Endothelial cell of umbilical vein (primary cell): Measurements from ENCODE around the gene FILIP1. TPM values are rescaled to one million over a fixed set of nuclear protein-coding genes. Genes with fewer than 3 reads are reported as not detected.

Source experiments
- BruUV-seq: library from RNA; stranded (reverse); fragments of 400-500 nt; replicated peaks from 2 replicates; lab custom pipeline; 2021; lab: Mats Ljungman, UMichigan
- CTCF ChIA-PET: fragments of 300-600, 350-600 bp; sonication (Branson Sonifier 250); formaldehyde crosslinking; loops from one replicate; lab custom pipeline; 2021; ENCODE audit warnings: antibody characterized with exemption, inconsistent platforms; lab: Charles Lee
- POLR2A ChIA-PET: fragments of 300-600, 350-600 bp; sonication (Branson Sonifier 250); formaldehyde crosslinking; loops from one replicate; lab custom pipeline; 2021; ENCODE audit warnings: antibody characterized with exemption, inconsistent platforms; lab: Charles Lee
- DNase-seq: peaks from one replicate; pipeline ENCODE4 v3.0.0-alpha.2; 2011; ENCODE audit warnings: low read depth, low spot score
- FAIRE-seq: peaks from 2 replicates; lab custom pipeline; 2011; peaks lifted over from hg19 to GRCh38; lab: Jason Lieb, UNC
- H2AFZ ChIP-seq: 2 replicates; pipeline ENCODE4 v1.6.0; 2012; ENCODE audit warnings: low read depth, low read length, control low read depth, inconsistent platforms
- H3K27ac ChIP-seq: 2 replicates; pipeline ENCODE4 v1.5.1; 2011; ENCODE audit warnings: low read depth, mild to moderate bottlenecking, control low read depth, low read length, moderate library complexity; ENCODE audit not compliant: insufficient read depth
- H3K27me3 ChIP-seq, 2 experiments: 2 replicates each; pipeline versions ENCODE4 v1.6.0 to v1.6.1; 2011; ENCODE audit warnings: low read length in 2 of 2, mixed read lengths in 1 of 2; ENCODE audit not compliant: control insufficient read depth in 2 of 2, insufficient read depth in 2 of 2
- H3K36me3 ChIP-seq, 2 experiments: 2 replicates in 1 of 2; 3 replicates in 1 of 2; pipeline ENCODE4 v1.5.1; 2011; ENCODE audit warnings: low read length in 2 of 2, mild to moderate bottlenecking in 1 of 2, moderate library complexity in 1 of 2; ENCODE audit not compliant: control insufficient read depth in 2 of 2, insufficient read depth in 2 of 2; ENCODE audit errors: extremely low read depth in 1 of 2
- H3K4me1 ChIP-seq: 3 replicates; pipeline ENCODE4 v1.5.1; 2011; ENCODE audit warnings: mild to moderate bottlenecking, low read length; ENCODE audit not compliant: control insufficient read depth, insufficient read depth; ENCODE audit errors: extremely low read depth
- H3K4me2 ChIP-seq: 2 replicates; pipeline ENCODE4 v1.6.1; 2011; ENCODE audit warnings: low read length, control low read depth, mixed read lengths; ENCODE audit not compliant: insufficient read depth
- H3K4me3 ChIP-seq, 3 experiments: fragments of 200-600 bp in 1 of 3; sonication (generic), shearing (Covaris generic) in 1 of 3; replicated peaks in 1 of 3; 2 replicates each; pipeline ENCODE4 v1.5.1; 2011 to 2016; ENCODE audit warnings: control low read depth in 3 of 3, low read length in 3 of 3, mild to moderate bottlenecking in 2 of 3, inconsistent platforms in 1 of 3, low read depth in 1 of 3, moderate library complexity in 1 of 3; ENCODE audit not compliant: insufficient read depth in 1 of 3
- H3K79me2 ChIP-seq: 2 replicates; pipeline ENCODE4 v1.6.0; 2012; ENCODE audit warnings: low read length, inconsistent platforms; ENCODE audit not compliant: control insufficient read depth, insufficient read depth
- H3K9ac ChIP-seq: replicated peaks from 2 replicates; pipeline ENCODE3; 2011; ENCODE audit warnings: low read length, control low read depth; ENCODE audit not compliant: insufficient read depth; ENCODE audit errors: extremely low read depth
- H3K9me1 ChIP-seq: replicated peaks from 3 replicates; pipeline ENCODE4 v1.6.0; 2011; ENCODE audit warnings: mild to moderate bottlenecking, low read length; ENCODE audit not compliant: control insufficient read depth, insufficient read depth; ENCODE audit errors: extremely low read depth
- H3K9me3 ChIP-seq: replicated peaks from 2 replicates; pipeline ENCODE4 v1.5.1; 2012; ENCODE audit warnings: low read length, inconsistent platforms; ENCODE audit not compliant: control insufficient read depth, insufficient read depth
- H4K20me1 ChIP-seq: replicated peaks from 2 replicates; pipeline ENCODE3; 2011; ENCODE audit warnings: mild to moderate bottlenecking, low read length; ENCODE audit not compliant: control insufficient read depth, insufficient read depth; ENCODE audit errors: extremely low read depth
- CTCF ChIP-seq, 2 donors: IDR thresholded peaks; 1 replicate in 1 of 2; 2 replicates in 1 of 2; pipeline ENCODE4 v1.5.1; 2011; ENCODE audit warnings: low read length in 2 of 2, mild to moderate bottlenecking in 2 of 2, moderate library complexity in 2 of 2, control low read depth in 1 of 2, inconsistent platforms in 1 of 2, low read depth in 1 of 2; ENCODE audit not compliant: insufficient read depth in 1 of 2; ENCODE audit errors: extremely low read depth in 1 of 2
- EZH2 ChIP-seq: IDR thresholded peaks from 2 replicates; pipeline ENCODE4 v1.6.1; 2012; ENCODE audit warnings: borderline replicate concordance, low read depth, mild to moderate bottlenecking, moderate library complexity, low read length, inconsistent platforms; ENCODE audit not compliant: severe bottlenecking
- FOS ChIP-seq: IDR thresholded peaks from 2 replicates; pipeline ENCODE4 v1.6.1; 2011; ENCODE audit warnings: mild to moderate bottlenecking, low read length, moderate library complexity, borderline replicate concordance; ENCODE audit not compliant: insufficient read depth
- GATA2 ChIP-seq: IDR thresholded peaks from 2 replicates; pipeline ENCODE4 v1.7.0; 2011; ENCODE audit warnings: low read depth, mild to moderate bottlenecking, moderate library complexity, mixed read lengths, low read length; ENCODE audit not compliant: insufficient read length, insufficient read depth
- JUN ChIP-seq: IDR thresholded peaks from 2 replicates; pipeline ENCODE4 v1.6.1; 2011; ENCODE audit warnings: borderline replicate concordance, low read depth; ENCODE audit not compliant: insufficient read length, insufficient read depth
- MAX ChIP-seq: IDR thresholded peaks from 2 replicates; pipeline ENCODE4 v1.6.1; 2011; ENCODE audit not compliant: insufficient read depth, insufficient read length
- MYC ChIP-seq: IDR thresholded peaks from one replicate; pipeline ENCODE4 v1.6.1; 2011; ENCODE audit warnings: mild to moderate bottlenecking, low read depth, low read length
- POLR2A ChIP-seq: IDR thresholded peaks from 2 replicates; pipeline ENCODE4 v1.6.1; 2012; ENCODE audit warnings: low read depth, mild to moderate bottlenecking, control low read depth, low read length
- POLR2AphosphoS5 ChIP-seq: IDR thresholded peaks from 2 replicates; pipeline ENCODE4 v1.6.1; 2012; ENCODE audit warnings: low read depth, mild to moderate bottlenecking, control low read depth, low read length, moderate library complexity; ENCODE audit not compliant: insufficient read depth
- dilution Hi-C: fragments of 300-500 bp; cut with MboI; formaldehyde crosslinking; loops from one replicate; pipeline ENCODE4 v1.15.0; 2019; ENCODE audit warnings: low sequenced_read_pairs; ENCODE audit not compliant: extremely low pct_ligation_motif_present
- intact Hi-C: fragments of 100-400 bp; cut with micrococcal nuclease; formaldehyde crosslinking; loops from one replicate; pipeline ENCODE4 v1.10.0; 2022
- polyA plus RNA-seq, 4 experiments: library from polyadenylated mRNA; depleted of rRNA in 3 of 4; stranded (reverse) in 3 of 4; unstranded in 1 of 4; fragments of >200 nt; gene quantifications; 2 replicates each; pipeline versions ENCODE4 v1.2.1 to v1.2.3, GENCODE V29; 2011 to 2012; ENCODE audit warnings: missing spikeins in 1 of 4
- total RNA-seq: library from RNA; stranded (reverse); gene quantifications from 2 replicates; pipeline ENCODE4 v1.2.3, GENCODE V29; 2021

Gene FILIP1
- total and polyA plus RNA-seq, 2 donors (not counting 3 experiments of a cell fraction or from before 2014, with no cell fraction given), result 2.8 to 13.7 TPM

GRCh38 chr6:75318900-75319299 lies 174.7 kb downstream of the FILIP1 start:
- CTCF ChIA-PET, result interaction anchor here (0.8 kb wide), 1 partner anchor 22 kb away, joined by 4 read pairs; no protein-coding TSS in a partner anchor
- no peaks in the 10 kb centered on the region for H3K36me3 ChIP-seq
- TF ChIP-seq FOS (no peak), POLR2AphosphoS5 (no peak), GATA2 (no peak), POLR2A (no peak), MYC (no peak), MAX (no peak), EZH2 (no peak), CTCF (IDR thresholded peaks at IDR 0.05; ENCODE audit: extremely low read depth in 1 of 2, insufficient read depth in 1 of 2, low read depth in 1 of 2, low read length in 2 of 2) (no peak), JUN (no peak)
- POLR2A ChIA-PET, result interaction anchor here (0.7 to 0.9 kb wide), 2 partner anchors 8 to 525 kb away, joined by 3 read pairs; no protein-coding TSS in a partner anchor
- dilution Hi-C loops, result loop anchor here (25.0 kb wide), 1 partner anchor 218 kb away; no protein-coding TSS in a partner anchor
- DNase-seq (no peak), FAIRE-seq (no peak)
- no peak overlapping the region for H3K4me3 ChIP-seq
- no TSS peak for BruUV-seq
- H3K9me1 ChIP-seq, result no peaks in the 10 kb centered on the region
- H3K4me2 ChIP-seq, result no peak overlapping the region
- intact Hi-C loops, result no loop called here
- no peak overlapping the region for H2AFZ ChIP-seq
- no peaks in the 10 kb centered on the region for H3K9me3 ChIP-seq
- peaks cover 10% of the 10 kb centered on the region for H3K4me1 ChIP-seq
- no peaks in the 10 kb centered on the region for H4K20me1 ChIP-seq
- H3K27ac ChIP-seq, result no peak overlapping the region
- no peak overlapping the region for H3K9ac ChIP-seq
- peaks cover 0 to 11% of the 10 kb centered on the region in 2 experiments for H3K27me3 ChIP-seq
- H3K79me2 ChIP-seq, result no peaks in the 10 kb centered on the region
